ENCODE data around the gene RHOJ.

DNA sequence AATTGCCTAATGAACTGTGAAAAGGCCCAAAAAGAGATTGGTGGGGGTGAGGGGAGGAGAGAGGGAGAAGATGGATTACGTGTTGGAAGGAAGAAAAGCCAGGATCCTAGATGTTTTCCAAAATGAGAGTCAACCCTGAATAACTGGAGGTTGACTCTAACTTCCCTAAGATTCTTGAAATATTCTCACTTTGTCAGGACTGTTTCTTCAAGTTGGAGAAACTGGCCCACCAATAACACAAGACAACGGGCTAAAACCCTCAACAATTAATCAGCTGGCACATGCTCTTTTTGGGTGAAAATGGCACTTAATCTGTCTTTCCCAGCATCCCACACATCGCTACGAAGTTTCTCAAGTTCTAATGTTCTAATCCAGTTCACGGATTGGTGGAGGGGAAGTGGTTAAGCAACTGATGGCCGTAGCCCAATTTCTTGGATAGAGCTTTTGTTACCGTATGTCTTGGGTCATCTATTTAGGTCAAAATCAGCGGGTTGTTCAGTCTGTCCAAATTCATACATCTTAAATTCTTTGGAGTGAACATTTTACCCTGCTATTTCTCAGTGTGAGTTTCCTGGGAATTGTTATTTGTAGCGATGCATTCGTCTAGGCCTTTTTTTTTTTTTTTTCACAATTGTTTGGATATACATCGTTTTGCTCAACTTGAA is 65.5 kb downstream of the RHOJ start:
- TF ChIP-seq, protein P1, sequence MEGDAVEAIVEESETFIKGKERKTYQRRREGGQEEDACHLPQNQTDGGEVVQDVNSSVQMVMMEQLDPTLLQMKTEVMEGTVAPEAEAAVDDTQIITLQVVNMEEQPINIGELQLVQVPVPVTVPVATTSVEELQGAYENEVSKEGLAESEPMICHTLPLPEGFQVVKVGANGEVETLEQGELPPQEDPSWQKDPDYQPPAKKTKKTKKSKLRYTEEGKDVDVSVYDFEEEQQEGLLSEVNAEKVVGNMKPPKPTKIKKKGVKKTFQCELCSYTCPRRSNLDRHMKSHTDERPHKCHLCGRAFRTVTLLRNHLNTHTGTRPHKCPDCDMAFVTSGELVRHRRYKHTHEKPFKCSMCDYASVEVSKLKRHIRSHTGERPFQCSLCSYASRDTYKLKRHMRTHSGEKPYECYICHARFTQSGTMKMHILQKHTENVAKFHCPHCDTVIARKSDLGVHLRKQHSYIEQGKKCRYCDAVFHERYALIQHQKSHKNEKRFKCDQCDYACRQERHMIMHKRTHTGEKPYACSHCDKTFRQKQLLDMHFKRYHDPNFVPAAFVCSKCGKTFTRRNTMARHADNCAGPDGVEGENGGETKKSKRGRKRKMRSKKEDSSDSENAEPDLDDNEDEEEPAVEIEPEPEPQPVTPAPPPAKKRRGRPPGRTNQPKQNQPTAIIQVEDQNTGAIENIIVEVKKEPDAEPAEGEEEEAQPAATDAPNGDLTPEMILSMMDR (IDR thresholded peaks at IDR 0.05; ENCODE audit: low read depth, low read length): no peak
- TF ChIP-seq POLR2A (IDR thresholded peaks at IDR 0.05; ENCODE audit: extremely low read depth, insufficient read length): no peak
- TF ChIP-seq MAX (IDR thresholded peaks at IDR 0.05; ENCODE audit: low read depth, low read length): no peak
